DOHH2 (cell line): Measurements from ENCODE around the gene SETD1A.

Experiments used
- EZH2phosphoT487 ChIP-seq: fragments of 200-600 bp; sonication (generic); IDR thresholded peaks from 2 replicates; pipeline ENCODE4 v1.6.1; 2017; ENCODE audit warnings: borderline replicate concordance, mild to moderate bottlenecking, antibody characterized with exemption, low read length, moderate library complexity, mixed read lengths
- TF ChIP-seq, protein P1 (sequence below): fragments of 200-600 bp; sonication (generic); IDR thresholded peaks from one replicate; pipeline ENCODE4 v1.5.1; 2014; ENCODE audit warnings: antibody characterized with exemption, mild to moderate bottlenecking, low read depth, low read length; ENCODE audit not compliant: poor library complexity, severe bottlenecking

DNA sequence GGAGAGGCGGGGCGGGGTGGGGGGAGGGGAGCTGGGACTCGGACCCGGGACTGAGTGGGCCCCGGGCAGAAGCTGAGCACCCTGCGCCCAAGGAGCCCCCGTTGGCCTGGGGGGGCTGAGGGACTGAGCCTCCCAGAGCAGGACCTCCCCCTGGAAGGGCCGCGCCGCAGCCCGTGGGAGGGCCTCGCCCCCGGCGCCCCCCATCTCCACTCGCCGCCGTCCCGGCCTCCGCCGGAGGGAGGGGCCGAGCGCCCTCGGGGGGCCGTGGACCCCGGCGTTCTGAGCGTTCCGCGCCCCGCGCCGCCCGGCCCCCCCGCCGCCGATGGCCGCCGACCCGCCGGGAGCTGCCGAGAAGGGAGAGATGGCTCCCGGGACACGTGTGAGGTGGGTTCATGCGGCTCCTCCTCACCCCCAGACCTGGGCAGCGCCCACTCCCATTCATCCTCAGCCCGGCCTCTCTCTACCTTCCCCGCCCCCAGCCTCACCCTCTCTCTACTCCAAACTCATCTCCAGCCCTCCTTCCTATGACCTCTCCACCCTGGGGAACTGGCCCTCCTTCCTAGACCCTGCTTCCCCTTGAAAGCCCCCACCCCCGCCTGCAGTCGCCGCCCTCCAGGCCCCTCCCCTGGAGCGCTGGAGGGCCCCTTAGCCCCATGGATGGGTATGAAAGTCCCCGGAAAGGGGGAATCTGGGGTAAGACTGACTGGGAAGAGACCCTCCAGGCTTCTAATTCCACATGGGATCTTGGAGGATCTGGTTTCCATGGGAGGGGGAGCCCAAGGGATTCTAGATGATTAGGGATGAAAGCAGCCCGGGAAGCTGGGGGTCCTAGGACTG lies 33.3 kb upstream of the SETD1A start:
- TF ChIP-seq, protein P1, sequence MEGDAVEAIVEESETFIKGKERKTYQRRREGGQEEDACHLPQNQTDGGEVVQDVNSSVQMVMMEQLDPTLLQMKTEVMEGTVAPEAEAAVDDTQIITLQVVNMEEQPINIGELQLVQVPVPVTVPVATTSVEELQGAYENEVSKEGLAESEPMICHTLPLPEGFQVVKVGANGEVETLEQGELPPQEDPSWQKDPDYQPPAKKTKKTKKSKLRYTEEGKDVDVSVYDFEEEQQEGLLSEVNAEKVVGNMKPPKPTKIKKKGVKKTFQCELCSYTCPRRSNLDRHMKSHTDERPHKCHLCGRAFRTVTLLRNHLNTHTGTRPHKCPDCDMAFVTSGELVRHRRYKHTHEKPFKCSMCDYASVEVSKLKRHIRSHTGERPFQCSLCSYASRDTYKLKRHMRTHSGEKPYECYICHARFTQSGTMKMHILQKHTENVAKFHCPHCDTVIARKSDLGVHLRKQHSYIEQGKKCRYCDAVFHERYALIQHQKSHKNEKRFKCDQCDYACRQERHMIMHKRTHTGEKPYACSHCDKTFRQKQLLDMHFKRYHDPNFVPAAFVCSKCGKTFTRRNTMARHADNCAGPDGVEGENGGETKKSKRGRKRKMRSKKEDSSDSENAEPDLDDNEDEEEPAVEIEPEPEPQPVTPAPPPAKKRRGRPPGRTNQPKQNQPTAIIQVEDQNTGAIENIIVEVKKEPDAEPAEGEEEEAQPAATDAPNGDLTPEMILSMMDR = no peak
- TF ChIP-seq EZH2phosphoT487 = no peak
